ENCODE measurements around the gene MMP25. TPM values are rescaled to one million over a fixed set of nuclear protein-coding genes. Genes with fewer than 3 reads are reported as not detected.
A peak's percentile ranks its signal among the peaks of the same experiment; 100 is the strongest.

Gene MMP25
- total and polyA plus RNA-seq, 2 donors from 2014 or later = 0.65 to 1.7 TPM

DNA sequence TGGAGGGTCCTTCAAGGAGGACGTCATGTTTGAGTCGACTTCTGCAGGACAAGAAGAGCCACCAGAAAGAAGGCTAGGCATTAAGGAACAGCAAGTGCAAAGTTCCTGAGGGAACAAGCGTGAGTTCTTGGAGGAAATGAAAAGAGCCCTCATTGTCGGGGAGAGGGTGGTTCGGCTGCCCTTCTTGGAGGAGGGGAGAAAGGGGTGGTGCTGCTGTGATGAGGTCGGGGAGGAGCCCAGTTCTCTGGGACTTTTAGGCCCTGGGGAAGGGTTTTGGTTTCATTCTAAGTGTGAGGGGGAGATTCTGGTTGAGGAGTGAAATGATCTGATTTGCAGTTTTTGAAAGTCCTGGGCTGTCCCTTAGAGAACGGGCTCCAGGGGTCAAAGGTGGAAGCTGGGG, 13.7 kb upstream of the MMP25 start:
- H3K4me1 ChIP-seq (ENCODE audit: control insufficient read depth in 2 of 3, insufficient read depth in 2 of 3, low read depth in 1 of 3, low read length in 3 of 3) = peaks cover 0 to 5% (median 0%) of the 10 kb centered on the region in 3 donors
- H3K36me3 ChIP-seq (ENCODE audit: control insufficient read depth in 2 of 3, insufficient read depth in 3 of 3, low read length in 3 of 3) = no peaks in the 10 kb centered on the region
- DNase-seq (no peak), FAIRE-seq (no peak)
- TF ChIP-seq CTCF (IDR thresholded peaks at IDR 0.05; ENCODE audit: borderline replicate concordance, extremely low read depth, insufficient read depth) = no peak
- no peak overlapping the region for H3K9ac ChIP-seq (ENCODE audit: low read length in 3 of 3)
- intact Hi-C loops (cut with DNase I) = no loop called here
- H3K27me3 ChIP-seq (ENCODE audit: control insufficient read depth, insufficient read depth, low read length) = peaks cover 27% of the 10 kb centered on the region
- no peaks in the 10 kb centered on the region for H3K9me3 ChIP-seq (ENCODE audit: control insufficient read depth in 2 of 3, insufficient read depth in 1 of 3, low read length in 3 of 3)
- H3K4me3 ChIP-seq (ENCODE audit: low read length in 3 of 3) = no peak overlapping the region
- no peak overlapping the region for H3K27ac ChIP-seq (ENCODE audit: low read depth in 2 of 2, low read length in 2 of 2)

- DNase-seq = peak in 1 of 5 donors; percentile 57
- Histone ChIP-seq H3K9me3 (ENCODE audit: control insufficient read depth in 2 of 3, insufficient read depth in 1 of 3, low read length in 3 of 3) (no peaks in the 10 kb centered on the region), H3K27me3 (ENCODE audit: control insufficient read depth, insufficient read depth, low read length) (peaks cover 16% of the 10 kb centered on the region), H3K36me3 (ENCODE audit: control insufficient read depth in 2 of 3, insufficient read depth in 3 of 3, low read length in 3 of 3) (no peaks in the 10 kb centered on the region), H3K27ac (ENCODE audit: low read depth in 2 of 2, low read length in 2 of 2) (no peak overlapping the region), H3K4me3 (ENCODE audit: low read length in 3 of 3) (no peak overlapping the region), H3K4me1 (ENCODE audit: control insufficient read depth in 2 of 3, insufficient read depth in 2 of 3, low read depth in 1 of 3, low read length in 3 of 3) (no peaks in the 10 kb centered on the region), H3K9ac (ENCODE audit: low read length in 3 of 3) (no peak overlapping the region)
- intact Hi-C loops (cut with DNase I) = no loop called here
- FAIRE-seq = no peak
- no peak for TF ChIP-seq CTCF (IDR thresholded peaks at IDR 0.05; ENCODE audit: borderline replicate concordance, extremely low read depth, insufficient read depth)
Observed at GRCh38 chr16:3035289-3035971, 10.9 kb upstream of the MMP25 start.

DNA sequence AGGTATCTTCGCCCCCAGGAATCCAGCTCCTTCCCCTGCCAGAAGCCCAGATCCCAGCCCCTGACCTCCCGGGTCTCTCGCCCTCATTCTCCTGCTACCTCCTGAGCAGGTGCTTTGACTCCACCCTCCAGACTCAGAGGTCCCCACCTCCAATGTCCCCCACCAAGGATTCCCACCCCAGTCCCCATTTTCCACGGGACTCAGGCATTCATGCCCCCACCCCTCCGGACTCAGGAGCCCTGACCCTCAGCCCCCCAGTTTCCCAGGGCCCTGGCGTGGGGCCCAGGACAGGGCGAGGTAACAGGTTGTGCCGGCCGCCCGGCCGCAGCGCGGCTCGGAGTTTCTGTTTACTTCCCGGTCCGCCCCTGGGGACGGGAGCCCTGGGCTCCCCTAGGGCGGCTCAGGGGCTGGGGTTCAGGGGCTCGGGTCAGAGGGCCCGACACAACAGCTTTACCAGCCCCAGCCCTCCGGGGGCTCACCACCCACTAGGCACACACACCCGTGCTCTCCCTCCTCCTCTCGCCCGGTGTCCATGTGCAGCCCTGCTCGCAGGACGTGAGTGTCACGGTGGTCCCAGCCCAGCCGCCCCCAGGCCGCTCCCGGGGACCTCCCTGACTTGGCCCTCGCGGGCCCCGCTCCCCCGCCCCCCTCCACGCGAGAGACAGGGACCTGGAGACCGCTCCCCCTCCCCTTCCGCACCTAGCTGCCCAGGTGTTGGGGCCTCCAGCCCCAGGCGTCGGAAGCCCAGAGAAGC, 10.2 kb upstream of the MMP25 start:
- H3K9ac ChIP-seq (ENCODE audit: low read length in 3 of 3) = no peak overlapping the region
- DNase-seq = peak in 2 of 5 donors; percentile 61 to 79
- H3K36me3 ChIP-seq (ENCODE audit: control insufficient read depth in 2 of 3, insufficient read depth in 3 of 3, low read length in 3 of 3) = no peaks in the 10 kb centered on the region
- peaks cover 16% of the 10 kb centered on the region for H3K27me3 ChIP-seq (ENCODE audit: control insufficient read depth, insufficient read depth, low read length)
- no peaks in the 10 kb centered on the region for H3K9me3 ChIP-seq (ENCODE audit: control insufficient read depth in 2 of 3, insufficient read depth in 1 of 3, low read length in 3 of 3)
- H3K27ac ChIP-seq (ENCODE audit: low read depth in 2 of 2, low read length in 2 of 2) = no peak overlapping the region
- intact Hi-C loops (cut with DNase I) = no loop called here
- no peak for FAIRE-seq
- no peaks in the 10 kb centered on the region for H3K4me1 ChIP-seq (ENCODE audit: control insufficient read depth in 2 of 3, insufficient read depth in 2 of 3, low read depth in 1 of 3, low read length in 3 of 3)
- TF ChIP-seq CTCF (IDR thresholded peaks at IDR 0.05; ENCODE audit: borderline replicate concordance, extremely low read depth, insufficient read depth) = no peak
- H3K4me3 ChIP-seq (ENCODE audit: low read length in 3 of 3) = no peak overlapping the region
